LNCAP (cell line): ENCODE results near the gene KCNQ5.

Experiments used
- CTCF ChIP-seq: fragments of 450-650 bp; IDR thresholded peaks from 2 replicates; pipeline ENCODE4 v1.5.1; 2017; ENCODE audit warnings: mild to moderate bottlenecking

KCNQ5 gene

GRCh38 chr6:73225396-73225795, 603.5 kb downstream of the KCNQ5 start, which contains the start of gene KHDC1L:
Gene KHDC1L, minus strand, starts transcription at chr6:73225496. Its CDS starts 88 bp downstream, at chr6:73225408.
- TF ChIP-seq CTCF: no peak

DNA sequence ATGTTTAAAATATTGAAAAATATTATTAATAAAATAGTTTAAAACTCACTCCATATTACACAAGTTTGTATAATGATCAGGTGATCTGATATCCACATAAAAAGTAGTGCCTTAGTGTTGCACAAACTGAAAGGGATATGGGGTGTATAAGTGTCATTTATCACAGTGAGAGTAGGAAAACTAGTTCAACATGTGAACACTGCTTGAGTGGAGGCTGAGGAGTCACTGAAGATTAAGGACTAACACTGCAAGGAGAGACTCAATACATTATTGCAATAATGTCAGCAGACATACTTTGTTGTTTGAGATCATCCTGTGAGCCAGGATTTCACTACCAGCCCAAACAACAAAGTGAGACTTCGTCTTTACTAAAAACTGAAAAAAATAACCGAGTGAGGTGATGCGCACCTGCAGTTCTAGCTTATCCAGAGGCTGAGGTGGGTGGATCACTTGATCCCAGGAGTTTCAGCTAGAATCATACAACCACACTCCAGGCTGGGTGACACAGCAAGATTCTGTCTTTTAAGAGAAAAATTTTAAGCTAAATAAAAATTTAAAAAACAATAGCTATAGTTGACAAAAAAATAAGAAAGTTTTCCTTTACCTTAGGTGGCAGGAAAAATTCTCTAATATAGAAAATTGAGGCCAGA, 605.9 kb downstream of the KCNQ5 start:
- no peak for TF ChIP-seq CTCF

DNA sequence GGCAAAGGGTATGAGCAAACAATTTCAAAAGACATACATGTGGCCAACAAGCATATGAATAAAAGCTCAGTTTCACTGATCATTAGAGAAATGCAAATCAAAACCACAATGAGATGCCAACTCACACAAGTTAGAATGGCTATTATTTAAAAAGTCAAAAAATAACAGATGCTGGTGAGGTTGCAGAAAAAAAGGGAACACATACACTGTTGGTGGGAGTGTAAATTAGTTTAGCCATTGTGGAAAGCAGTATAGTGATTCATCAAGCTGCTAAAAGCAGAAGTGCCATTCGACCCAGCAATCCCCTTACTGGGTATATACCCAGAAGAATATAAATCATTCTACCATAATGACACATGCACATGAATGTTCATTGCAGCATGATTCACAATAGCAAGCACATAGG, 610.1 kb downstream of the KCNQ5 start:
- TF ChIP-seq CTCF: no peak

DNA sequence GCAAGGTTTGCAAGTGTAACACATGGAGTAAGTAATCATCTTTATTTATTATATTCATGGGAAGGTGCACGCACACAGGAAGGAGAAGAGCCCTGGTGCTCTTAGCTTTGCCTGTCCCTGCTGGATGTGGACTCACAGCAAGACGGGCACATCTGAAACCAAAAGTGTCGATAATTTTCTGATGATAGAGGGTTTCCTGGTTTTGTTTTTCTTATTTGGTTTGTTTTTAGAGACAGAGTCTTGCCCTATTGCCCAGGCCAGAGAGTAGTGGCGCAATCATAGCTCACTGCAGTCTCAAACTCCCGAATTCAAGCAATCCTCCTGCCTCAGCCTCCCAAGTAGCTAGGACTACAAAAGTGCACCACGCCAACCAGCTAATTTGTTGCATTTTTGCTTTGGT, 611.2 kb downstream of the KCNQ5 start:
- no peak for TF ChIP-seq CTCF

DNA sequence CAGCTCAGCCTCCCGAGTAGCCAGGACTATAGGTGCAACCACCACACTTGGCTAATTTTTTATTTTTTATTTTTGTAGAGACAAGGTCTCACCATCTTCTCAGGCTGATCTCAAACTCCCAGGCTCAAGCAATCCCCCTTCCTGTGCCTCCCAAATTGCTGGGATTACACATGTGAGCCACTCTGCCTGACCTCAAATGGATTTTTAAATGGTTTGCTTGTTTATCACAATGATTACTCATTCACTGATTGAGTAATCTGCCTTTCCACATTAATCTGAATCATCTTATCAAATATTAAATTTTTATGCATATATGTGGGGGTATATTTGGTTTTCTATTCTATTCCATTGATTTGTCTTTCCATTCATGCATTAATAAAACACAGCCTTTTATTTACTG, 612.9 kb downstream of the KCNQ5 start:
- TF ChIP-seq CTCF: no peak

DNA sequence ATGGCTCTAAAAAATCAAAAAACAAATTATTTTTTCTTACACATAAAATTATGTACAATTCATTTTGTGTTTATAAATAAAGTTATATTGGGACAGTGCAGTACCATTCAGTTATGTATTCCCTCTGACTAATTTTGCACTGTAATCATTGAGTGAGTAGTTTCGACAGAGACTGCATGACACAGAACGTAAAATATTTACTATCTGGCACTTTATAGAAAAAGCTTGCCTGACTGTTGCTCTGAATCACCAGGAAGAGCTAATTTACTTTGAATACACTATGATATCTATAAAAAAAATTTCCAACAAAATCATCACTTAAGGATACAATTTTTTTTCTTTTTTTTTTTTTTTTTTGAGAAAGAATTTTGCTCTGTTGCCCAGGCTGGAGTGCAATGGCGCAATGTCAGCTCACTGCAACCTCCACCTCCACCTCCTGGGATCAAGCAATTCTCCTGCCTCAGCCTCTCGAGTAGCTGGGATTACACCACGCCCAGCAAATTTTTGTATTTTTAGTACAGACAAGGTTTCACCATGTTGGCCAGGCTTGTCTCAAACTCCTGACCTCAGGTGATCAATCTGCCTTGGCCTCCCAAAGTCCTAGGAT, 614.4 kb downstream of the KCNQ5 start:
- no peak for TF ChIP-seq CTCF

DNA sequence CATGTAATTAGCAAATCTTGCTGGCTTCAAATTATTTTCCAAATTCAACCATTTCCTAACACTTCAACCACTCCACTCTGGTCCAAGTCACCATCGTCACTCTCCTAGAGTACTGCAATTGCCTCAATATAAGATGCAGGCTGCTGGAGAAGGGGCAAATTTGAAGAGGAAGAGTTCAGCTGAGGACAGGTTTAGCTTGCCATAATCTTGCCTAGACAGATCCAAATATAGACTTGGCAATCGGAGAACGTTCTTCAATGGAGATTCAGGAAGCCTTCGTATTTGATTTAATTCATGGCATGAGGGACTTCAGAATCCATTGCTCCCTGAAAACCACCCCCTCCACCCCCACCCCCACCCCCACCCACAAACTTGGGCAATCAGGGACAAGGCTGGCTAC, 618.9 kb downstream of the KCNQ5 start:
- TF ChIP-seq CTCF: no peak
